CD14-positive monocyte (primary cell): ENCODE data around the gene UTP25. TPM values are rescaled to one million over a fixed set of nuclear protein-coding genes. Genes with fewer than 3 reads are reported as not detected.
"Not testable (repeated sequence)": the region's sequence is repeated elsewhere in the genome, so short reads cannot be mapped to it uniquely, and the experiment has no call there.

Source experiments
- DNase-seq, 3 donors: peaks; one replicate each; pipeline ENCODE4 v3.0.0-alpha.2; 2011 to 2022
- H2AFZ ChIP-seq: 2 replicates; pipeline ENCODE4 v1.6.0; 2012; ENCODE audit warnings: mild to moderate bottlenecking, low read depth, low read length, inconsistent platforms; ENCODE audit not compliant: insufficient read depth, poor library complexity, severe bottlenecking
- H3K27ac ChIP-seq, 2 donors: 1 replicate in 1 of 2; 2 replicates in 1 of 2; pipeline ENCODE4 v1.5.1; 2012 to 2013; ENCODE audit warnings: low read length in 2 of 2, control low read depth in 1 of 2, inconsistent platforms in 1 of 2, low read depth in 1 of 2, mild to moderate bottlenecking in 1 of 2
- H3K27me3 ChIP-seq, 2 donors: one replicate each; pipeline versions ENCODE4 v1.6.0 to v1.6.1; 2011 to 2013; ENCODE audit warnings: low read length in 2 of 2; ENCODE audit not compliant: control insufficient read depth in 2 of 2, insufficient read depth in 2 of 2
- H3K36me3 ChIP-seq, 2 donors: replicated peaks in 1 of 2; 1 replicate in 1 of 2; 2 replicates in 1 of 2; pipeline versions ENCODE4 v1.5.1 to v1.6.1; 2012 to 2013; ENCODE audit warnings: low read length in 2 of 2, control low read depth in 1 of 2, inconsistent platforms in 1 of 2, mild to moderate bottlenecking in 1 of 2; ENCODE audit not compliant: insufficient read depth in 2 of 2, control insufficient read depth in 1 of 2
- H3K4me1 ChIP-seq, 2 donors: 1 replicate in 1 of 2; 2 replicates in 1 of 2; pipeline versions ENCODE4 v1.5.1 to v1.6.1; 2012 to 2013; ENCODE audit warnings: low read length in 2 of 2, control low read depth in 1 of 2, inconsistent platforms in 1 of 2, mild to moderate bottlenecking in 1 of 2, moderate library complexity in 1 of 2; ENCODE audit not compliant: insufficient read depth in 2 of 2, control insufficient read depth in 1 of 2
- H3K4me2 ChIP-seq: replicated peaks from 2 replicates; pipeline ENCODE3; 2012; ENCODE audit warnings: low read length, moderate library complexity, mild to moderate bottlenecking; ENCODE audit not compliant: poor library complexity, severe bottlenecking; ENCODE audit errors: extremely low read depth
- H3K4me3 ChIP-seq, 3 experiments: fragments of 200-600 bp in 1 of 3; sonication (generic) in 1 of 3; replicated peaks in 1 of 3; 1 replicate in 2 of 3; 2 replicates in 1 of 3; pipeline ENCODE4 v1.5.1; 2011 to 2013; ENCODE audit warnings: low read length in 3 of 3, mild to moderate bottlenecking in 3 of 3, control low read depth in 2 of 3, low read depth in 2 of 3, inconsistent platforms in 1 of 3, moderate library complexity in 1 of 3
- H3K79me2 ChIP-seq: 2 replicates; pipeline ENCODE4 v1.6.0; 2012; ENCODE audit warnings: mild to moderate bottlenecking, control low read depth, inconsistent platforms, low read length, moderate library complexity; ENCODE audit not compliant: insufficient read depth
- H3K9ac ChIP-seq: 2 replicates; pipeline ENCODE4 v1.6.0; 2017; ENCODE audit warnings: low read length, mild to moderate bottlenecking; ENCODE audit not compliant: insufficient read depth, poor library complexity, severe bottlenecking
- H3K9me3 ChIP-seq, 2 donors: replicated peaks in 1 of 2; 1 replicate in 1 of 2; 2 replicates in 1 of 2; pipeline versions ENCODE4 v1.5.1 to v1.6.1; 2012 to 2013; ENCODE audit warnings: low read length in 2 of 2, control low read depth in 1 of 2; ENCODE audit not compliant: control insufficient read depth in 1 of 2, insufficient read depth in 1 of 2
- H4K20me1 ChIP-seq: 2 replicates; pipeline ENCODE4 v1.6.0; 2012; ENCODE audit warnings: mild to moderate bottlenecking, low read length, control low read depth, moderate library complexity; ENCODE audit not compliant: insufficient read depth
- H3K27ac Mint-ChIP-seq, 7 donors: one replicate each; pipeline ENCODE4 v1.8.0; 2020; ENCODE audit warnings: mild to moderate bottlenecking in 7 of 7, mixed read lengths in 7 of 7, moderate library complexity in 6 of 7, inconsistent platforms in 2 of 7
- H3K27me3 Mint-ChIP-seq, 3 donors: one replicate each; pipeline ENCODE4 v1.8.0; 2021 to 2022; ENCODE audit warnings: low read depth in 3 of 3, mild to moderate bottlenecking in 3 of 3, mixed read lengths in 3 of 3, moderate library complexity in 3 of 3, inconsistent platforms in 1 of 3
- H3K36me3 Mint-ChIP-seq, 2 donors: one replicate each; pipeline ENCODE4 v1.8.0; 2020; ENCODE audit warnings: mixed read lengths in 2 of 2, inconsistent platforms in 1 of 2, mild to moderate bottlenecking in 1 of 2
- H3K4me1 Mint-ChIP-seq: one replicate; pipeline ENCODE4 v1.8.0; 2020; ENCODE audit warnings: mild to moderate bottlenecking, mixed read lengths
- H3K4me3 Mint-ChIP-seq, 2 donors: one replicate each; pipeline ENCODE4 v1.8.0; 2020; ENCODE audit warnings: mild to moderate bottlenecking in 2 of 2, mixed read lengths in 2 of 2, moderate library complexity in 1 of 2
- H3K9me3 Mint-ChIP-seq, 7 donors: one replicate each; pipeline ENCODE4 v1.8.0; 2020 to 2022; ENCODE audit warnings: mixed read lengths in 7 of 7, mild to moderate bottlenecking in 6 of 7, moderate library complexity in 6 of 7, inconsistent platforms in 2 of 7
- CTCF ChIP-seq: fragments of 200-600 bp; IDR thresholded peaks from one replicate; pipeline ENCODE4 v1.8.0; 2022; ENCODE audit warnings: antibody characterized with exemption, mild to moderate bottlenecking
- WGBS: methylation state at CpG from one replicate; pipeline ENCODE4 v1.1.5; 2013; ENCODE audit warnings: missing lambda C conversion rate; ENCODE audit not compliant: insufficient coverage; 5-methylcytosine and 5-hydroxymethylcytosine counted together
- intact Hi-C, 2 donors: fragments of 100-400 bp; cut with micrococcal nuclease; formaldehyde crosslinking; loops; one replicate each; pipeline versions ENCODE4 v1.15.0 to v1.15.1; 2023
- polyA plus RNA-seq, 3 donors: library from polyadenylated mRNA; depleted of rRNA in 1 of 3; unstranded in 2 of 3; stranded (reverse) in 1 of 3; fragments of 300-500 nt in 2 of 3; fragments of >200 nt in 1 of 3; fragmentation: Illumina TruSeq in 2 of 3; gene quantifications; 1 replicate in 2 of 3; 2 replicates in 1 of 3; pipeline ENCODE4 v1.2.3, GENCODE V29; 2012 to 2021

UTP25 gene
- polyA plus RNA-seq, 3 donors, result 0.98 to 1.4 (median 1.1) TPM

- Histone ChIP-seq H3K27ac (no peak overlapping the region), H3K27me3 (peaks cover 0 to 46% of the 10 kb centered on the region in 2 donors)
- no peaks in the 10 kb centered on the region for H3K36me3 Mint-ChIP-seq
These were observed 35.9 kb upstream of the UTP25 start for GRCh38 chr1:209791920-209792319.

GRCh38 chr1:209793711-209794110 is 34.1 kb upstream of the UTP25 start:
- H3K27ac ChIP-seq, H2AFZ ChIP-seq, H3K4me1 Mint-ChIP-seq, intact Hi-C loops, H3K36me3 ChIP-seq, H3K4me3 ChIP-seq, H3K9me3 ChIP-seq, H3K4me2 ChIP-seq, H3K27ac Mint-ChIP-seq, H3K4me1 ChIP-seq, H3K9me3 Mint-ChIP-seq, H3K36me3 Mint-ChIP-seq, DNase-seq, H4K20me1 ChIP-seq, H3K9ac ChIP-seq, H3K79me2 ChIP-seq, H3K4me3 Mint-ChIP-seq: not testable (repeated sequence)
- peaks cover 0 to 41% of the 10 kb centered on the region in 2 donors for H3K27me3 ChIP-seq
- WGBS, result no CpG with 5 or more reads among the region's 3 CpGs
- peaks cover 13 to 33% (median 18%) of the 10 kb centered on the region in 3 donors for H3K27me3 Mint-ChIP-seq

More at GRCh38 chr1:209791920-209792319, 35.9 kb upstream of the UTP25 start:
- DNase-seq, result no peak
- Histone ChIP-seq H3K4me1 (no peaks in the 10 kb centered on the region), H4K20me1 (no peaks in the 10 kb centered on the region), H3K4me2 (no peak overlapping the region), H3K9me3 (no peaks in the 10 kb centered on the region), H2AFZ (no peak overlapping the region), H3K4me3 (no peak overlapping the region), H3K9ac (no peak overlapping the region), H3K79me2 (no peaks in the 10 kb centered on the region), H3K36me3 (no peaks in the 10 kb centered on the region)
- 40% methylated on average over 1 of the region's 1 CpG for WGBS
- peaks cover 0 to 3% (median 0%) of the 10 kb centered on the region in 7 donors for H3K9me3 Mint-ChIP-seq
- no peaks in the 10 kb centered on the region for H3K4me1 Mint-ChIP-seq
- no peak overlapping the region for H3K27ac Mint-ChIP-seq
- TF ChIP-seq CTCF, result no peak
- no peak overlapping the region for H3K4me3 Mint-ChIP-seq
- intact Hi-C loops, result no loop called here
- H3K27me3 Mint-ChIP-seq, result peaks cover 16 to 36% (median 22%) of the 10 kb centered on the region in 3 donors
